ENCODE measurements around the gene GAS7. TPM values are rescaled to one million over a fixed set of nuclear protein-coding genes. Genes with fewer than 3 reads are reported as not detected.

The GAS7 gene
- total and polyA plus RNA-seq, 12 donors = 3.6 to 54.9 (median 28.0) TPM

DNA sequence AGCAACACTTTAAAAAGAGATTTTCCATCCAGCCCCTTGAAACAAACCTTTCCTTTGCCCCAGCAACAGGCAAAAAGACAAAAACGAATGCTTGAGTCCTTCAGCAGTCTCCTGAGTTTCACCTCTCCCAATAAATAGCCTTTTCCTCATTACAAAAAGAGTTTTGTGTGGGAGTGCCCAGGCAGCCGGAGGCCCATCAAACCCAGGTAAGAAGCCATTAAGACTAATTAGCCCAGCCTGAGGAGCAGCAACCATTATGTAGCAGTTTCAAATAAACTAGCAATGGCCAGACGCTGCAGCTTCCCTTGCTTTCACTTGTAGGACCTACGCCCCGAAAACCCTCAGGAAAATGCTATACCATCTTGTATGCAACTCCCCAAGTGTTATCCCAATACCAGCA lies 15.6 kb downstream of the GAS7 start:
- Histone ChIP-seq H3K4me1 (replicated peaks in 1 of 2) (peaks cover 0 to 3% of the 10 kb centered on the region in 2 donors), H3K9me3 (replicated peaks in 1 of 3) (no peaks in the 10 kb centered on the region), H3K36me3 (replicated peaks in 1 of 2) (no peaks in the 10 kb centered on the region), H3K27ac (no peak overlapping the region), H3K4me3 (no peak overlapping the region), H3K27me3 (no peaks in the 10 kb centered on the region)
- intact Hi-C loops (cut with DNase I) = no loop called here
- no peak for DNase-seq
- TF ChIP-seq, protein P1, sequence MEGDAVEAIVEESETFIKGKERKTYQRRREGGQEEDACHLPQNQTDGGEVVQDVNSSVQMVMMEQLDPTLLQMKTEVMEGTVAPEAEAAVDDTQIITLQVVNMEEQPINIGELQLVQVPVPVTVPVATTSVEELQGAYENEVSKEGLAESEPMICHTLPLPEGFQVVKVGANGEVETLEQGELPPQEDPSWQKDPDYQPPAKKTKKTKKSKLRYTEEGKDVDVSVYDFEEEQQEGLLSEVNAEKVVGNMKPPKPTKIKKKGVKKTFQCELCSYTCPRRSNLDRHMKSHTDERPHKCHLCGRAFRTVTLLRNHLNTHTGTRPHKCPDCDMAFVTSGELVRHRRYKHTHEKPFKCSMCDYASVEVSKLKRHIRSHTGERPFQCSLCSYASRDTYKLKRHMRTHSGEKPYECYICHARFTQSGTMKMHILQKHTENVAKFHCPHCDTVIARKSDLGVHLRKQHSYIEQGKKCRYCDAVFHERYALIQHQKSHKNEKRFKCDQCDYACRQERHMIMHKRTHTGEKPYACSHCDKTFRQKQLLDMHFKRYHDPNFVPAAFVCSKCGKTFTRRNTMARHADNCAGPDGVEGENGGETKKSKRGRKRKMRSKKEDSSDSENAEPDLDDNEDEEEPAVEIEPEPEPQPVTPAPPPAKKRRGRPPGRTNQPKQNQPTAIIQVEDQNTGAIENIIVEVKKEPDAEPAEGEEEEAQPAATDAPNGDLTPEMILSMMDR (IDR thresholded peaks at IDR 0.05) = no peak
- no peak for TF ChIP-seq POLR2A (IDR thresholded peaks at IDR 0.05)
- WGBS, 4 donors = 75 to 93% (median 83%) methylated on average over 5 of the region's 5 CpGs

DNA sequence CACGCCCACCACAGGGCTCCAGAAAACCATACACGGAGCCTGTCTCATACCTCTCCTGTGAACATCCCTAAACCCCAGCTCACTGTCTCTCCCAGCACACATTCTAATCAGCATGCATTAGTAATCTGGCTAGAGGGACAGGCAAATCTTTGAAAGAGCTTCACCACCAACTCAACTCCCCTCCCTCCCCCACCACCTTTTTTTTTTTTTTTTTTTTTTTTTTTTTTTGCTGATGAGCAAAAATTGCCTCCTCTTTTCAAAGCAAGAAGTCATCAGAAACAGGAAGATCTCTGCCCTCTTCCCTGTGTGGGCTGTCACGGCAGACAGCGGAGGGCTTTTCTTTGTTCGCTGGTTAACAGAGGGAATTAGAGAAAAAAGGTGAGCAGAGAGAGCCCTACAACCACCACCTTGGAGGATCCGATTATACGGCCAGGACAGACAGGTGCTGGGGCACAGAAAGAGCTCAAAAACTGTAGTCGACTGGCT lies 19.9 kb downstream of the GAS7 start:
- intact Hi-C loops (cut with DNase I) = no loop called here

DNA sequence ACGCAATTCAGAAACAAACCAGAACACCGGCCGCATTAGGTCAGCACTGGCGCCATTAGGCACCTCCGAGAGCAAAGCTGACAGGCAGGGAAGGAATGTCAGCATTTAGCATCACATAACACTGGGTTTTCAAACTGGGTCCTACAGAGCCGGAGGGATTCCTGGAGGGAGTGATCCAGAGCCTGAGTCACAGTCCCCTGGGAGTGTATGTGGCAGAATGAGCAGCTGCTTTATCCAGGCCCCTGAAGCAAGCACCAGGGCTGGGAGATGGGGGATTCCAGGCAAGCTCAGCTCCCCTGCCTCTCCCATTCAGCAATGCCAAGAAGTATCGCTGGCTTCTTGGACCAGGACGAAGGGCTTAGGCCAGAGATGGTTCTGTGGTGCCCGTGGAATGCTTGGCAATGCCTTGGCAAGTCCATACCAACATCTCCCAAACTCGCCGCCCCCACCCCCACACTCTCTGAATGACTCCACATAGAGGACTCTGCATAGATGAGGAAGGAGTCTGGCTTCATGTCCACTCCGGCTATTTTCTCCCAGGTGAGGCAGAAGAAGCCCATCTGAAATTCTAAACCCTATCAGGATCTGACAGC lies 20.4 kb downstream of the GAS7 start:
- intact Hi-C loops (cut with DNase I) = no loop called here
- Histone ChIP-seq H3K27ac (no peak overlapping the region), H3K36me3 (replicated peaks in 1 of 2) (no peaks in the 10 kb centered on the region), H3K4me3 (no peak overlapping the region), H3K27me3 (no peaks in the 10 kb centered on the region), H3K9me3 (replicated peaks in 1 of 3) (no peaks in the 10 kb centered on the region), H3K4me1 (replicated peaks in 1 of 2) (peaks cover 0 to 3% of the 10 kb centered on the region in 2 donors)
- TF ChIP-seq, protein P1 (IDR thresholded peaks at IDR 0.05) = no peak
- no peak for TF ChIP-seq POLR2A (IDR thresholded peaks at IDR 0.05)
- 59 to 70% (median 67%) methylated on average over 11 to 12 of the region's 12 CpGs for WGBS, 4 donors
- no peak for DNase-seq

More for the DNA sequence above, 19.9 kb downstream of the GAS7 start:
- peak overlapping the region in 1 of 5 donors; percentile 22 for H3K27ac ChIP-seq
- no peak for DNase-seq
- no peaks in the 10 kb centered on the region for H3K36me3 ChIP-seq (replicated peaks in 1 of 2)
- peaks cover 0 to 3% of the 10 kb centered on the region in 2 donors for H3K4me1 ChIP-seq (replicated peaks in 1 of 2)
- TF ChIP-seq, protein P1 (IDR thresholded peaks at IDR 0.05) = no peak
- TF ChIP-seq POLR2A (IDR thresholded peaks at IDR 0.05) = no peak
- H3K9me3 ChIP-seq (replicated peaks in 1 of 3) = no peaks in the 10 kb centered on the region
- no peak overlapping the region for H3K4me3 ChIP-seq
- no peaks in the 10 kb centered on the region for H3K27me3 ChIP-seq
- 48 to 72% (median 52%) methylated on average over 8 of the region's 8 CpGs for WGBS, 4 donors

DNA sequence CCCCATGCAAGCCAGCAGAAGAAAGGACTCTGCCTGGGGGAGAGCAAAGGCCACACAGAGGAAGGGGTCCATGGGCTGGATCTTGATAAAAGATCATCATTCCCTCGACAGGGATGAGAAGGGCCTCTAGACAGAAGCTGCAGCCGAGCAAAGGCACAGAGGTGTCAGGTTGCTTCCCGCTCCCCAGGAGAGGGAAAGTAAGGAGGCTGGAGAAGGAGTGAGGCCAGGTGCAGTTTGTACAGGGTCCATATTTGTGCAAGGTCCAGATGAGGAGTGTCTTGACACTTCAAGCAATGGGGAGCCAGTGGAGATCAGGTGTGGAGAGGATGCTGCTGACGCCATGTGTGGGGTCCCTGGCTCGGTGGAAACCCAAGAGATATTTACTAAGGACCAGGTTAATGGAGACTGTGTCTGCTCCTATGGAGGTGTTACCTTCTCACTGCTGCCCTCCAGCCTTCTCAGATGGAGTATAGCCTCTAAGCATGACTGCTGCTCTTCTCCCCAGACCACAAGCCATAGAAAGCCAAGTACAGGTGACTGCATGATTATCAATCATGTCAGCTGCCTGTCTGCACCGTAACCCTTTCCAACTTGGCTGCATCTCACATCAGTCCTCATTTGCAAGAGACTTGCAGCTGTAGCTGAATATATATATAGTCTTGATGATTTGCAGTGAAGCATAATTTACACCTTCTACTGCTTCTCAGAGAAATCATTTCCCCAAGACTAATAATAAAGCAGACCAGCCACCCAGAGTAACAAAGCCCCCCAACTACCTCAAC lies 21.1 kb downstream of the GAS7 start:
- intact Hi-C loops (cut with DNase I) = no loop called here
- no peaks in the 10 kb centered on the region for H3K9me3 ChIP-seq (replicated peaks in 1 of 3)
- H3K4me3 ChIP-seq = no peak overlapping the region
- peaks cover 0 to 5% of the 10 kb centered on the region in 2 donors for H3K4me1 ChIP-seq (replicated peaks in 1 of 2)
- DNase-seq = no peak
- WGBS, 4 donors = 71 to 79% (median 72%) methylated on average over 6 of the region's 6 CpGs
- no peak overlapping the region for H3K27ac ChIP-seq
- no peaks in the 10 kb centered on the region for H3K36me3 ChIP-seq (replicated peaks in 1 of 2)
- no peaks in the 10 kb centered on the region for H3K27me3 ChIP-seq
- TF ChIP-seq POLR2A (IDR thresholded peaks at IDR 0.05) = no peak
- TF ChIP-seq, protein P1 (IDR thresholded peaks at IDR 0.05) = no peak
